HG02759 (cell line): ENCODE data around the gene ARL6IP6.

Experiments used
- ATAC-seq: cut with Tn5 transposase; IDR thresholded peaks from one replicate; pipeline ENCODE4 v1.9.1; 2021; ENCODE audit warnings: mild to moderate bottlenecking, moderate library complexity; ENCODE audit not compliant: unreplicated experiment

The ARL6IP6 gene

DNA sequence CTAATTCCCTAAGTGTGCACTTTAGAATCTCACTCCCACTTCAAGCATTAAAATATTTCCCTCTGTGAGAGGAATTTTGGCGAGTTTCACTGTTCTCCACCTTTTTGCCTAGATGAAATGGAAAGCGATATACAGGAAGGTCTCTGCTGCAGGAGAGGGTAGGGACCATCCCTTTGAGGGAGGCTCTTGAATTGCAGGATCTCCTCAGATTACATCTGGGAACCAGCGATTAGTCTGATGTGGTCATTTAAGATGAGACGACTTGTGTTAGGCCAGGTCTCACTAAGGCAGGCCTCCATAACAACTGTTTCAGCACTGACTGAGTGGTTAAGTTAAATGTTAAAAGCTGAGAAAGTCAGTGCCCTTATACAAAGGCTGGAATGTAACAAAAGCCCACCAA, 74.6 kb downstream of the ARL6IP6 start:
- no peak for ATAC-seq

DNA sequence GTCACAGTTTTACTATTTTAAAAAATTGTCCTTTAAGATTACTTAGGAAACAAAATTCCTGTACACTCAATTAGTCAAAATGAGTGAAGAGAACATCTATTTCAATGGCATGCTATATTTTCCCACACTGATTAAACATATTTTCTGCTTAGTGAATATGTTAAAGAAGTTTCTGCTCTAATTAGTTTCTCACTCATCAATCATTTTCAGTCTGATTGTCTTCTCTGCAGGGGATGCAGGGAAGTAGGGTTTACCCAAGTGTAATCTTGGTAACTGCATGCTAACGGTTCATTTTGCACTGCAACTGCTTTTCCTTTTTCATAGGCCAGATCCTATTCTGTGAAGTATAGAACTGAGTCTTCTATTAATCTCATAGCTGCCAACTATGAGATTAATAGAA, 78.5 kb downstream of the ARL6IP6 start:
- no peak for ATAC-seq

DNA sequence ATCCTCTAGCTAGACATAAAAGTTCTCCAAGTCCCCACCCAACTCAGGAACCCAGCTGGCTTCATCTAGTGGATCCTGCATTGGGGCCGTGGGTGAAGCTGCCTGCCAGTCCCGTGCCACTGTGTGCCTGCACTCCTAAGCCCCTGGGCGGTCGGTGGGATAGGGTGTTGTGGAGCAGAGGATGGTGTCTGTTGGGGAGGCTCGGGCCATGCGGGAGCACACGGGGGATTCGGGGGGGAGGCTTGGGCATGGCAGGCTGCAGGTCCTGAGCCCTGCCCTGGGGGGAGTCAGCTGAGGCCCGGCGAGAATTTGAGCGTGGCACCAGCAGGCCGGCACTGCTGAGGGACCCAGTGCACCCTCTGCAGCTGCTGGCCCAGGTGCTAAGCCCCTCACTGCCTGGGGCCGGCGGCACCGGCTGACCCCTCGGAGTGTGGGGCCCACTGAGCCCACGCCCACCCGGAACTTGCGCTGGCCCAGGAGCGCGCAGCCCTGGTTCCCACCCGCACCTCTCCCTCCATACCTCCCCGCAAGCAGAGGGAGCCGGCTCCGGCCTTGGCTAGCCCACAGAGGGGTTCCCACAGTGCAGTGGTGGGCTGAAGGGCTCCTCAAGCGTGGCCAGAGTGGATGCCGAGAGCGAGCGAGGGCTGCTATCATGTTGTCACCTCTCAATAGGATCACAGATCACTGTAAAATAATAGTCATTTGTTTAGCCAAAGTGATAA, 86.4 kb downstream of the ARL6IP6 start:
- no peak for ATAC-seq

DNA sequence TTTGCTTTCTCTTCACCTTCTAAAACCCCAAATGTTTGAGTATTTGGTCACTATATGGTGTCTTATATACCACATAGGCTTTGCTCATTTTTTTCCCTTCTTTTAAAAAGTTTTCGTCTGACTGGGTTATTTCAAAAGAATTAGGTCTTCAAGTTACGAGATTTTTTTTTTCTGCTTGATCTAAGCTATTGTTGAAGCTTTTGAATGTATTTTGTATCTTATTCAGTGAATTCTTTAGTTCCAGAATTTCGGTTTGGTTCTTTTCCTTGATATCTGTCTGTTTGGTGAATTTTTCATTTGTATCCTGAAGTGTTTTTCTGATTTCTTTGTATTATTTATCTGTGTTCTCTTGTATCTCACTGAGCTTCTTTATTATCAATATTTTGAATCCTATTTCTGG, 93.5 kb downstream of the ARL6IP6 start:
- ATAC-seq = no peak
